Stomach (tissue), 9 donors: ENCODE data around the gene BAZ2B. TPM values are rescaled to one million over a fixed set of nuclear protein-coding genes. Genes with fewer than 3 reads are reported as not detected.

ENCODE experiments used
- DNase-seq, 2 donors: peaks; one replicate each; pipeline versions ENCODE4 v3.0.0 to v3.0.0-alpha.2; 2013 to 2019
- H3K27ac ChIP-seq, 5 donors: fragments of 200-600 bp in 4 of 5; sonication (generic) in 4 of 5; one replicate each; pipeline ENCODE4 v1.5.1; 2013 to 2019; ENCODE audit warnings: mild to moderate bottlenecking in 1 of 5, moderate library complexity in 1 of 5
- H3K27me3 ChIP-seq, 3 donors: fragments of 200-600 bp; sonication (generic); one replicate each; pipeline ENCODE4 v1.5.1; 2017 to 2019; ENCODE audit warnings: mixed run types in 1 of 3
- H3K36me3 ChIP-seq, 4 donors: fragments of 200-600 bp; sonication (generic); 1 replicate in 3 of 4; 2 replicates in 1 of 4; pipeline ENCODE4 v1.5.1; 2016 to 2019
- H3K4me1 ChIP-seq, 4 donors: fragments of 200-600 bp; sonication (generic); one replicate each; pipeline ENCODE4 v1.5.1; 2016 to 2019
- H3K4me3 ChIP-seq, 4 donors: fragments of 200-600 bp; sonication (generic) in 3 of 4; one replicate each; pipeline ENCODE4 v1.5.1; 2016 to 2019; ENCODE audit warnings: mild to moderate bottlenecking in 1 of 4
- H3K9me3 ChIP-seq, 4 donors: fragments of 200-600 bp; sonication (generic); one replicate each; pipeline ENCODE4 v1.5.1; 2016 to 2019
- CTCF ChIP-seq, 7 experiments: fragments of 450-650 bp in 4 of 7; fragments of 200-600 bp in 3 of 7; sonication (generic) in 3 of 7; IDR thresholded peaks; one replicate each; pipeline ENCODE4 v1.5.1; 2016 to 2019; ENCODE audit warnings: antibody characterized with exemption in 7 of 7, control low read depth in 2 of 7, mild to moderate bottlenecking in 1 of 7
- EP300 ChIP-seq: sonication (generic); formaldehyde crosslinking; IDR thresholded peaks from one replicate; pipeline ENCODE4 v1.6.1; 2017; ENCODE audit warnings: antibody characterized with exemption
- POLR2A ChIP-seq, 4 donors: fragments of 450-650 bp; IDR thresholded peaks; one replicate each; pipeline ENCODE4 v1.6.1; 2016; ENCODE audit warnings: antibody characterized with exemption in 4 of 4, control low read depth in 2 of 4, mild to moderate bottlenecking in 1 of 4, moderate library complexity in 1 of 4
- POLR2AphosphoS5 ChIP-seq, 3 donors: sonication (generic); formaldehyde crosslinking; IDR thresholded peaks; one replicate each; pipeline ENCODE4 v1.6.1; 2016; ENCODE audit warnings: antibody characterized with exemption in 3 of 3
- WGBS, 5 donors: extraction: QIAGEN DNeasy Blood & Tissue Kit in 3 of 5; methylation state at CpG; one replicate each; pipeline versions ENCODE4 v1.1.5 to v1.1.7; 2013 to 2018; 5-methylcytosine and 5-hydroxymethylcytosine counted together
- intact Hi-C: fragments of 100-400 bp; cut with DNase I; formaldehyde crosslinking; loops from one replicate; pipeline ENCODE4 v1.15.1; 2023; ENCODE audit warnings: low total_unique reads
- polyA plus RNA-seq, 3 donors: library from polyadenylated mRNA; stranded (reverse); fragments of 200-250 nt; gene quantifications; one replicate each; pipeline ENCODE4 v1.2.3, GENCODE V29; 2013
- total RNA-seq, 5 donors: library from RNA; depleted of rRNA; stranded (reverse); fragments of >200 nt; gene quantifications; one replicate each; pipeline versions ENCODE4 v1.1.0 to v1.2.3, GENCODE V29; 2014 to 2016
- donor health status: healthy with polysubstance abuse.
- donor health status: Bipolar disorder and iron deficiency.
- donor health status: healthy.

BAZ2B gene
- total and polyA plus RNA-seq, 8 donors, result 7.2 to 245 (median 59.2) TPM

DNA sequence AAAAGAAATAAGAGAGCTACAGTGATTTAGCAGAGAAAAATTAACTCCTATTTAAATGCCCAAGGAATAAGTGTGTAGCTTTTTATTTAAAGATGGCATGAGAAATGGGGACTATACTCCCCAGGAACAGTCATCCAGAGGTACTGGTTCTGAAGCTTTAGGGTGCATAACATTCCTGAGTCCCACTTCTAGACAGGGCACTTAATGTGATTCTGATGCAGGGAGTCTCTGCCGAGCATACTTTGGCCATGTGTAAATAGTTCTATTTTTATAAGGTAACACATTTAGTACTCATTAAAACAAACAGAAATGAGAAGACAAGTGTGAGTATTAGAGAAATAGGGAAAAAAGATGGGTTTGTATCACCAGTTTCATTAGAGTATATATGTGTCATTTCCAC is 175.2 kb downstream of the BAZ2B start:
- H3K27me3 ChIP-seq, result no peaks in the 10 kb centered on the region
- H3K27ac ChIP-seq, result no peak overlapping the region
- intact Hi-C loops, result no loop called here
- WGBS, 5 donors, result 59 to 71% (median 62%) methylated on average over 1 of the region's 1 CpG
- no peak for DNase-seq
- TF ChIP-seq CTCF (IDR thresholded peaks at IDR 0.05), result no peak
- TF ChIP-seq EP300, result no peak
- TF ChIP-seq POLR2A (IDR thresholded peaks at IDR 0.05), result no peak
- no peak for TF ChIP-seq POLR2AphosphoS5 (IDR thresholded peaks at IDR 0.05)
- no peaks in the 10 kb centered on the region for H3K9me3 ChIP-seq
- H3K4me3 ChIP-seq, result no peak overlapping the region
- H3K4me1 ChIP-seq, result no peaks in the 10 kb centered on the region
- H3K36me3 ChIP-seq, result peaks cover 29 to 87% (median 81%) of the 10 kb centered on the region in 4 donors

GRCh38 chr2:159439421-159439820 is 176.9 kb downstream of the BAZ2B start:
- DNase-seq, result no peak
- no peak overlapping the region for H3K27ac ChIP-seq

DNA sequence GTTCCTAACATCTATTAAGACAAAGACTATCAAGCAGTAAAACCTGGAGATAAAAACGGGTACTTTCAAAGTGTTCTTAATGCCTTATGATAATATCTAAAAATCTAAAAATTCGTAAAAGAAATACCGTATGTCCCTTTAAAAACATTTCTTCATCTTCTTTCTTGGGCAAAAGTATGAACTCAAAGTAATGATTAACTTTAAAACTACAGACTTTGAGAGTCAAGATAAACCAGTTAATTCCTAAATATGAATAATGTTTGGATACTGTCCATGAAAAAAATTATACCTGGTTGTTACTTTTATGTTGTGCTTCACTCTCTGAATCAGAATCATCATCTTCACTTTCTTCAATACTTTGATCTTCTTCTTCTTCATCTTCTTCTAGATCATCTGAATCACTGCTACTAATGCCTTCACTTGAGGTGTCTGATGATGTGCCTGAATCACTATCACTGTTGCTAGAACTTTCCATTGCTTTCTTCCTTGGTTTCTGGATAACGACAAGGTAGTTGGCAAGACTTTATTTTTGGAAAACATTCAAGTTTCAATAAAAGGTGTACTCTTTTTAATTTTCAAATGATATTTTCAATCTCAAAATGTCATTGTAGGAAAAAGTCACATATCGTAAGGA is 177.5 kb downstream of the BAZ2B start:
- no peaks in the 10 kb centered on the region for H3K27me3 ChIP-seq
- H3K27ac ChIP-seq, result no peak overlapping the region
- intact Hi-C loops, result no loop called here
- no peak for DNase-seq
- TF ChIP-seq POLR2A (IDR thresholded peaks at IDR 0.05), result no peak
- TF ChIP-seq CTCF (IDR thresholded peaks at IDR 0.05), result no peak
- TF ChIP-seq POLR2AphosphoS5 (IDR thresholded peaks at IDR 0.05), result no peak
- TF ChIP-seq EP300, result no peak
- 71 to 76% (median 74%) methylated on average over 5 of the region's 5 CpGs for WGBS, 5 donors
- peaks cover 18 to 81% (median 68%) of the 10 kb centered on the region in 4 donors for H3K36me3 ChIP-seq
- no peaks in the 10 kb centered on the region for H3K9me3 ChIP-seq
- no peaks in the 10 kb centered on the region for H3K4me1 ChIP-seq
- no peak overlapping the region for H3K4me3 ChIP-seq

More at GRCh38 chr2:159439421-159439820, 176.9 kb downstream of the BAZ2B start:
- H3K9me3 ChIP-seq, result no peaks in the 10 kb centered on the region
- H3K4me1 ChIP-seq, result no peaks in the 10 kb centered on the region
- no peak overlapping the region for H3K4me3 ChIP-seq
- H3K27me3 ChIP-seq, result no peaks in the 10 kb centered on the region
- no peak for TF ChIP-seq CTCF (IDR thresholded peaks at IDR 0.05)
- no peak for TF ChIP-seq POLR2AphosphoS5 (IDR thresholded peaks at IDR 0.05)
- no peak for TF ChIP-seq EP300
- no peak for TF ChIP-seq POLR2A (IDR thresholded peaks at IDR 0.05)
- peaks cover 21 to 81% (median 74%) of the 10 kb centered on the region in 4 donors for H3K36me3 ChIP-seq
- intact Hi-C loops, result no loop called here

- H3K36me3 ChIP-seq, result peaks cover 16 to 78% (median 63%) of the 10 kb centered on the region in 4 donors
- H3K4me1 ChIP-seq, result no peaks in the 10 kb centered on the region
- H3K9me3 ChIP-seq, result no peaks in the 10 kb centered on the region
- intact Hi-C loops, result no loop called here
- TF ChIP-seq EP300 (no peak), POLR2A (IDR thresholded peaks at IDR 0.05) (no peak)
- WGBS, 5 donors, result 76 to 90% (median 85%) methylated on average over 3 of the region's 3 CpGs
- no peak for DNase-seq
- H3K4me3 ChIP-seq, result no peak overlapping the region
- no peak overlapping the region for H3K27ac ChIP-seq
- no peaks in the 10 kb centered on the region for H3K27me3 ChIP-seq
Measured at GRCh38 chr2:159438284-159438683, 178.1 kb downstream of the BAZ2B start.

- no peaks in the 10 kb centered on the region for H3K9me3 ChIP-seq
- no peaks in the 10 kb centered on the region for H3K27me3 ChIP-seq
- no peaks in the 10 kb centered on the region for H3K4me1 ChIP-seq
- 93 to 100% (median 98%) methylated on average over 1 of the region's 1 CpG for WGBS, 5 donors
- TF ChIP-seq POLR2AphosphoS5 (IDR thresholded peaks at IDR 0.05) (no peak), EP300 (no peak), CTCF (IDR thresholded peaks at IDR 0.05) (no peak), POLR2A (IDR thresholded peaks at IDR 0.05) (no peak)
- intact Hi-C loops, result no loop called here
- H3K27ac ChIP-seq, result no peak overlapping the region
- no peak overlapping the region for H3K4me3 ChIP-seq
- no peak for DNase-seq
- H3K36me3 ChIP-seq, result peaks cover 7 to 87% (median 74%) of the 10 kb centered on the region in 4 donors
Measured at GRCh38 chr2:159432610-159433009, 183.7 kb downstream of the BAZ2B start.
